GM12873 (cell line): ENCODE measurements around the gene EPB41L2.

Experiments
- CTCF ChIP-seq: IDR thresholded peaks from 2 replicates; pipeline ENCODE4 v1.5.1; 2012; ENCODE audit warnings: low read depth, mild to moderate bottlenecking, moderate library complexity, low read length, control low read depth; ENCODE audit not compliant: insufficient read depth; ENCODE audit errors: missing control alignments

EPB41L2 gene

GRCh38 chr6:131000544-131000943, 62.5 kb downstream of the EPB41L2 start:
- no peak for TF ChIP-seq CTCF

GRCh38 chr6:130997061-130997753, 65.8 kb downstream of the EPB41L2 start:
- TF ChIP-seq CTCF, result no peak

- TF ChIP-seq CTCF, result no peak
Observed at GRCh38 chr6:130996635-130997034, 66.4 kb downstream of the EPB41L2 start.

GRCh38 chr6:130995783-130996447, 67.1 kb downstream of the EPB41L2 start:
- TF ChIP-seq CTCF, result no peak

GRCh38 chr6:130994319-130995097, 68.5 kb downstream of the EPB41L2 start:
- TF ChIP-seq CTCF, result no peak

GRCh38 chr6:130993292-130993765, 69.7 kb downstream of the EPB41L2 start:
- no peak for TF ChIP-seq CTCF
